Vagina (tissue), 2 donors: ENCODE data around the gene TRIM56.

ENCODE experiments used
- CTCF ChIP-seq, 3 experiments: fragments of 450-650 bp in 2 of 3; fragments of 200-600 bp in 1 of 3; sonication (generic) in 1 of 3; IDR thresholded peaks; one replicate each; pipeline ENCODE4 v1.5.1; 2017 to 2019; ENCODE audit warnings: antibody characterized with exemption in 3 of 3, mild to moderate bottlenecking in 2 of 3, moderate library complexity in 2 of 3
- POLR2AphosphoS5 ChIP-seq, 2 donors: sonication (generic); formaldehyde crosslinking; IDR thresholded peaks; one replicate each; pipeline ENCODE4 v1.9.0; 2017; ENCODE audit warnings: antibody characterized with exemption in 2 of 2, mild to moderate bottlenecking in 2 of 2, low read depth in 1 of 2; ENCODE audit not compliant: insufficient read depth in 1 of 2

- TF ChIP-seq CTCF (IDR thresholded peaks at IDR 0.05) (no peak), POLR2AphosphoS5 (IDR thresholded peaks at IDR 0.05; ENCODE audit: insufficient read depth in 1 of 2, low read depth in 1 of 2) (no peak)
Measured at GRCh38 chr7:101133621-101134398, 48.5 kb downstream of the TRIM56 start.
